B cell (primary cell): Measurements from ENCODE around the gene PUS7. TPM values are rescaled to one million over a fixed set of nuclear protein-coding genes. Genes with fewer than 3 reads are reported as not detected.

Experiments
- ATAC-seq: fragments of 200-7000 bp; cut with Tn5 transposase; one replicate; pipeline ENCODE4 v1.10.0; 2021; ENCODE audit warnings: low read depth, mild to moderate bottlenecking, moderate number of reproducible peaks, moderate library complexity
- CTCF ChIA-PET: fragments of 350-600 bp; sonication (Branson Sonifier 250); formaldehyde crosslinking; loops from one replicate; lab custom pipeline; 2021; ENCODE audit warnings: antibody characterized with exemption, inconsistent platforms; lab: Charles Lee
- POLR2A ChIA-PET: fragments of 350-600 bp; sonication (Branson Sonifier 250); formaldehyde crosslinking; loops from one replicate; lab custom pipeline; 2021; ENCODE audit warnings: antibody characterized with exemption; lab: Charles Lee
- DNase-seq: peaks from one replicate; pipeline ENCODE4 v3.0.0; 2013
- H2AFZ ChIP-seq: 2 replicates; pipeline ENCODE4 v1.6.1; 2012; ENCODE audit warnings: mild to moderate bottlenecking, low read depth, low read length; ENCODE audit not compliant: insufficient read depth, poor library complexity, severe bottlenecking
- H3K27ac ChIP-seq, 2 donors: 1 replicate in 1 of 2; 2 replicates in 1 of 2; pipeline ENCODE4 v1.5.1; 2012 to 2013; ENCODE audit warnings: low read length in 2 of 2, mild to moderate bottlenecking in 2 of 2, moderate library complexity in 1 of 2
- H3K27me3 ChIP-seq, 4 experiments: fragments of 200-600 bp in 1 of 4; sonication (generic) in 1 of 4; replicated peaks in 1 of 4; 1 replicate in 2 of 4; 2 replicates in 2 of 4; pipeline versions ENCODE4 v1.6.1 to v1.7.0; 2013 to 2016; ENCODE audit warnings: low read length in 3 of 4, mild to moderate bottlenecking in 2 of 4, mixed read lengths in 1 of 4, moderate library complexity in 1 of 4; ENCODE audit not compliant: insufficient read depth in 4 of 4, control insufficient read depth in 3 of 4; ENCODE audit errors: control extremely low read depth in 1 of 4
- H3K36me3 ChIP-seq, 2 experiments: replicated peaks in 1 of 2; 1 replicate in 1 of 2; 2 replicates in 1 of 2; pipeline versions ENCODE4 v1.6.1 to v1.7.1; 2013; ENCODE audit warnings: low read length in 1 of 2; ENCODE audit not compliant: insufficient read depth in 2 of 2, control insufficient read depth in 1 of 2; ENCODE audit errors: control extremely low read depth in 1 of 2, extremely low read depth in 1 of 2
- H3K4me1 ChIP-seq, 2 donors: fragments of 200-600 bp in 1 of 2; sonication (generic) in 1 of 2; 1 replicate in 1 of 2; 2 replicates in 1 of 2; pipeline versions ENCODE4 v1.5.1 to v1.6.1; 2013 to 2017; ENCODE audit warnings: low read length in 2 of 2; ENCODE audit not compliant: control insufficient read depth in 2 of 2, insufficient read depth in 2 of 2
- H3K4me2 ChIP-seq: replicated peaks from 2 replicates; pipeline ENCODE3; 2012; ENCODE audit warnings: mild to moderate bottlenecking, low read depth, low read length; ENCODE audit not compliant: poor library complexity, severe bottlenecking
- H3K4me3 ChIP-seq, 5 experiments: fragments of 200-600 bp in 1 of 5; sonication (generic) in 1 of 5; 1 replicate in 3 of 5; 2 replicates in 2 of 5; pipeline versions ENCODE4 v1.5.1 to v1.7.0; 2011 to 2016; ENCODE audit warnings: low read length in 4 of 5, mild to moderate bottlenecking in 4 of 5, low read depth in 2 of 5, control low read depth in 1 of 5, moderate library complexity in 1 of 5; ENCODE audit not compliant: insufficient read depth in 1 of 5; ENCODE audit errors: control extremely low read depth in 1 of 5, extremely low read depth in 1 of 5
- H3K79me2 ChIP-seq: fragments of 200-600 bp; sonication (generic); one replicate; pipeline ENCODE4 v1.6.0; 2016; ENCODE audit warnings: low read length; ENCODE audit not compliant: control insufficient read depth, insufficient read depth
- H3K9ac ChIP-seq: fragments of 200-600 bp; sonication (generic); 2 replicates; pipeline ENCODE4 v1.6.1; 2017; ENCODE audit warnings: mild to moderate bottlenecking, low read length, moderate library complexity
- H3K9me3 ChIP-seq, 3 donors: one replicate each; pipeline versions ENCODE4 v1.6.1 to v1.7.1; 2013; ENCODE audit warnings: low read length in 2 of 3; ENCODE audit not compliant: control insufficient read depth in 2 of 3, insufficient read depth in 1 of 3; ENCODE audit errors: control extremely low read depth in 1 of 3
- H4K20me1 ChIP-seq: 2 replicates; pipeline ENCODE4 v1.6.0; 2012; ENCODE audit warnings: mild to moderate bottlenecking, low read length; ENCODE audit not compliant: insufficient read depth, control insufficient read depth, poor library complexity, severe bottlenecking
- H3K27ac Mint-ChIP-seq: one replicate; pipeline ENCODE4 v1.8.0; 2021; ENCODE audit warnings: mixed read lengths
- H3K27me3 Mint-ChIP-seq: one replicate; pipeline ENCODE4 v1.8.0; 2021; ENCODE audit warnings: mixed read lengths
- H3K4me1 Mint-ChIP-seq: one replicate; pipeline ENCODE4 v1.8.0; 2021; ENCODE audit warnings: mixed read lengths
- H3K4me3 Mint-ChIP-seq: one replicate; pipeline ENCODE4 v1.8.0; 2021; ENCODE audit warnings: mixed read lengths
- H3K9me3 Mint-ChIP-seq: one replicate; pipeline ENCODE4 v1.8.0; 2022; ENCODE audit warnings: mixed read lengths; ENCODE audit not compliant: insufficient read depth
- CTCF ChIP-seq: fragments of 200-600 bp; IDR thresholded peaks from one replicate; pipeline ENCODE4 v1.8.0; 2022; ENCODE audit warnings: antibody characterized with exemption, mild to moderate bottlenecking
- EZH2 ChIP-seq: IDR thresholded peaks from 2 replicates; pipeline ENCODE4 v1.6.1; 2012; ENCODE audit warnings: borderline replicate concordance, low read depth, mild to moderate bottlenecking, moderate library complexity, low read length; ENCODE audit not compliant: insufficient read depth, poor library complexity, severe bottlenecking
- WGBS: methylation state at CpG from one replicate; pipeline ENCODE4 v1.1.5; 2013; ENCODE audit warnings: missing lambda C conversion rate; ENCODE audit not compliant: insufficient coverage; 5-methylcytosine and 5-hydroxymethylcytosine counted together
- intact Hi-C: fragments of 100-400 bp; cut with micrococcal nuclease; formaldehyde crosslinking; loops from one replicate; pipeline ENCODE4 v1.10.0; 2022
- polyA minus RNA-seq: library from RNA; depleted of rRNA, polyadenylated mRNA; stranded (reverse); fragments of >200 nt; gene quantifications from 2 replicates; pipeline ENCODE4 v1.2.3, GENCODE V29; 2012
- polyA plus RNA-seq: library from polyadenylated mRNA; depleted of rRNA; stranded (reverse); fragments of >200 nt; gene quantifications from 2 replicates; pipeline ENCODE4 v1.2.3, GENCODE V29; 2012
- total RNA-seq, 2 donors: library from RNA; stranded (reverse); fragments of 120-200 nt in 1 of 2; gene quantifications; 1 replicate in 1 of 2; 2 replicates in 1 of 2; pipeline versions ENCODE4 v1.2.3 to v1.2.4, GENCODE V29; 2013 to 2022

Gene PUS7
- total RNA-seq (7.1 and 7.7 TPM in 2 replicates), polyA plus RNA-seq (2.0 and 2.1 TPM in 2 replicates), polyA minus RNA-seq (1.5 and 2.1 TPM in 2 replicates)
- 7.2 TPM for total RNA-seq (2013)

GRCh38 chr7:105521717-105522463 lies at the start of gene PUS7:
PUS7 (minus strand) TSS chr7:105522271; CDS start chr7:105508512, 13,759 bp downstream.
- H3K27me3 Mint-ChIP-seq = no peaks in the 10 kb centered on the region
- under 1% methylated on average over 94 of the region's 96 CpGs for WGBS
- ATAC-seq (peak; percentile 93), DNase-seq (peak; percentile 90)
- peaks cover 13 to 22% of the 10 kb centered on the region in 2 donors for H3K4me1 ChIP-seq
- peak within 1 kb of the TSS; percentile 21 to 70 (median 59) for H3K4me3 ChIP-seq
- H3K4me1 Mint-ChIP-seq = peaks cover 23% of the 10 kb centered on the region
- H3K27ac ChIP-seq = peak within 1 kb of the TSS; percentile 57 to 62
- no peaks in the 10 kb centered on the region for H3K36me3 ChIP-seq
- peak within 1 kb of the TSS; percentile 85 for H2AFZ ChIP-seq
- H3K27me3 ChIP-seq = no peaks in the 10 kb centered on the region
- H3K79me2 ChIP-seq = peaks cover 21% of the 10 kb centered on the region
- H3K4me3 Mint-ChIP-seq = peak within 1 kb of the TSS; percentile 98
- peak within 1 kb of the TSS; percentile 75 for H3K9ac ChIP-seq
- intact Hi-C loops = loop anchor here (1.0 to 5.0 kb wide), 3 partner anchors 10 to 505 kb away; partner anchors contain the start of genes RINT1 and SRPK2
- POLR2A ChIA-PET = interaction anchor here (4.0 kb wide), 1 partner anchor 10 kb away, joined by 22 read pairs; the partner anchor contains the start of gene RINT1
- CTCF ChIA-PET = interaction anchor here (2.1 kb wide), 1 partner anchor 10 kb away, joined by 9 read pairs; the partner anchor contains the start of gene RINT1
- peak within 1 kb of the TSS; percentile 99 for H3K4me2 ChIP-seq
- TF ChIP-seq CTCF (no peak), EZH2 (no peak)
- H4K20me1 ChIP-seq = no peaks in the 10 kb centered on the region
- H3K9me3 Mint-ChIP-seq = no peaks in the 10 kb centered on the region
- H3K27ac Mint-ChIP-seq = peak within 1 kb of the TSS; percentile 90
- peaks cover 0 to 3% (median 0%) of the 10 kb centered on the region in 3 donors for H3K9me3 ChIP-seq

GRCh38 chr7:105567821-105568220 lies 45.8 kb upstream of the PUS7 start:
- no peak overlapping the region for H2AFZ ChIP-seq
- H3K9ac ChIP-seq = no peak overlapping the region
- Mint-ChIP-seq H3K27me3 (no peaks in the 10 kb centered on the region), H3K4me3 (no peak overlapping the region), H3K27ac (no peak overlapping the region), H3K4me1 (no peaks in the 10 kb centered on the region), H3K9me3 (no peaks in the 10 kb centered on the region)
- no peak overlapping the region for H3K27ac ChIP-seq
- no peak overlapping the region for H3K4me3 ChIP-seq
- TF ChIP-seq CTCF (no peak), EZH2 (no peak)
- no peaks in the 10 kb centered on the region for H3K79me2 ChIP-seq
- H3K4me1 ChIP-seq = no peaks in the 10 kb centered on the region
- H3K27me3 ChIP-seq = no peaks in the 10 kb centered on the region
- no peak for DNase-seq
- no peak for ATAC-seq
- CTCF ChIA-PET = interaction anchor here (0.6 kb wide), 1 partner anchor 233 kb away, joined by 4 read pairs; no protein-coding TSS in a partner anchor
- POLR2A ChIA-PET = no interaction called here
- no peak overlapping the region for H3K4me2 ChIP-seq
- H3K36me3 ChIP-seq = peaks cover 14 to 45% of the 10 kb centered on the region in 2 experiments
- H3K9me3 ChIP-seq = no peaks in the 10 kb centered on the region
- H4K20me1 ChIP-seq = no peaks in the 10 kb centered on the region
- WGBS = 100% methylated on average over 1 of the region's 3 CpGs
- intact Hi-C loops = no loop called here
